Measurements from ENCODE around the gene SCNN1G.

Gene SCNN1G

DNA sequence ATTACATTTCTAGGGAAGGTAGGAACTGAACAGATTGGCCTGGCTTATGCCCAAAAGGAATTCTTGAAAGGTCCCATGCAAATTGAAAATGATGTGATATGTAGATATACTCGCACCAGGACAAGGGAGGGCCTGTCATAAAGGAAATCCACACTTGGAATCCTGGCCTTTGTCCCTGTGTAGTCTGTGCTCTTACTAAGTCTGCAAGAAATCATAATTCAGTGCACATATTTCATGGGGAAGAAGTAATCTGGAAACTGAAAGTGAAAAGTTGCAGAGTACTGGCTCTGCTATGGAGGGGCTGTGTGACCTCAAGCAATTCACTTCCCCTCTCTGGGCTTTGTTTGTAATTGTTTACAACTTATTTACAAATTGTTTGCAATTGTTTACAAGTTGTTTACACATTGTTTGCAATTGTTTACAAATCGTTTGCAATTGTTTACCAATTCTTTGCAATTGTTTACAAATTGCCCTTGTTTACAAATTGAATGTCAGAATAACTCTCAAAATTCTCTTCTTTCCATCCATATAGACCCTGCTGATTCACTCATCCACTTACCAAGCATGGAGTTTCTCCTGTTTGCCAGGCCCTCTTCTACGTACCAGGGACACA, 12.9 kb downstream of the SCNN1G start:
- no peak for DNase-seq (ENCODE audit: low read depth in 2 of 3, low spot score in 1 of 3)

DNA sequence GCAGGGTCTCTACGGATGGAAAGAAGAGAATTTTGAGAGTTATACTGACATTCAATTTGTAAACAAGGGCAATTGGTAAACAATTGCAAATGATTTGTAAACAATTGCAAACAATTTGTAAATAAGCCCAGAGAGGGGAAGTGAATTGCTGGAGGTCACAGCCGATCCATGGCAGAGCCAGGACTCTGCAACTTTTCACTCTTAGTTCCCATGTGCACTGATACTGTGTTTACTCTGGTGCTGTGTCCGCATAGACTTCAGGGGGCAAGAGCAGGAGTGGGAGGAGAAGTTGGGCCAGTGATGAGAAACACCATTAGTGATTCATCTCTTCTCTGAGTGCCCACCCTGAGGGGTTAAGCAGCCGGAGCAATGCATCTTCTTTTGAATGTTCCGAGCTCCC, 14.0 kb downstream of the SCNN1G start:
- no peak for DNase-seq (ENCODE audit: low read depth in 2 of 3, low spot score in 1 of 3)

DNA sequence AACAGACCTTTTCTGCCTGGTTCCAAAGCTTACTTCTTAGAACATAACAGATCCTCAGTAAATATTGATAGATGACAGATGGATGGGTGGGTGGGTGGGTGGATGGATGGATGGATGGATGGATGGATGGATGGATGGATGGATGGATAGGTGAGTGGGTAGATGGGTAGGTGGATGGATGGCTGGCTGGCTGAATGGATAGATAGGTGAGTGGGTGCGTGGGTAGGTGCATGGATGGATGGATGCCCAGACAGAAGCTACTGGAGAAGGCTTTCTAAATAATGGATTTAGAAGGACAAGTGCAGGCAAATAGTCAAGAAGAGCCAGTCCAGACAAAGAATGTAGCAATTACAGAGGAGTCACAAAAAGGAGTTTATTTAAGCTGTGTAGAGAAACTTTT, 19.6 kb downstream of the SCNN1G start:
- no peak for DNase-seq (ENCODE audit: low read depth in 2 of 3, low spot score in 1 of 3)

DNA sequence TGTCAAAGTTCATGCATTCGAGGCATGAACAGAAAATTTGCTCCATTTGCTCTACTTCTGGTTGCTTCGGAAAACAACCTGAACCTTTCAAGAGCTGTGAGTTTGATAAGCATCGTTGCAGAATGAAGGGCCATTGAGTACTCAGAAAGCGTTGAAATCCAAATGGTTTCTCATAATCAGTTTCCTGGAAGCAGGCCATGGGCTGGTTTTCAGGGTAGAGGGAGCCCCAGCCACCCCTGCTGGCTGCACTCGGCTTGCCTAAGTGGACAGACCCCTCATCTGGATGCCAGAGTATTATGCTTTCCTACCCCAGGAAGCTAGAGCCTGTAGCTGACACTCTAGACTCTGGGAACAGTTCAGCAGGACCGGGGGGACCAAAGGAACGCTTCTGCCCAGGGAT, 24.4 kb downstream of the SCNN1G start:
- DNase-seq (ENCODE audit: low read depth in 2 of 3, low spot score in 1 of 3), result no peak

DNA sequence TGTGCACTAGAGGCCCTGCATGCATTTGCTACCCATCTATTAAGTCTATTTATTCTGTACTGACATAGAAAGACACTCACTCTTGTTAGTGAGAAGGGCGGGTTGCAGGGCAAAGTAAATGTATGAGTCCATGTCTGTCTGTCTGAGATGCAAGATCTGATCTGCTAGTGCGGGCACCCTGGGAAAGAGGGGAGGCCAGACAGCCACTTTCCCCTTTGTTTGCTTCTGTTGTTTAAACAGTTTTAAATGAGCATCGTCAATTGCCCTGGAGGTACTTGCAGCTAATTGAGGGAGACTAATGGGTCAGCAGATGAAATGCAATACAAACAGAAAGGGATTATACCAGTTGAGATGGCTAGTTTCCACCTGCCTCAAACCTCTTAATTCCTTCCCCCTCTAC, 24.9 kb downstream of the SCNN1G start:
- no peak for DNase-seq (ENCODE audit: low read depth in 2 of 3, low spot score in 1 of 3)

DNA sequence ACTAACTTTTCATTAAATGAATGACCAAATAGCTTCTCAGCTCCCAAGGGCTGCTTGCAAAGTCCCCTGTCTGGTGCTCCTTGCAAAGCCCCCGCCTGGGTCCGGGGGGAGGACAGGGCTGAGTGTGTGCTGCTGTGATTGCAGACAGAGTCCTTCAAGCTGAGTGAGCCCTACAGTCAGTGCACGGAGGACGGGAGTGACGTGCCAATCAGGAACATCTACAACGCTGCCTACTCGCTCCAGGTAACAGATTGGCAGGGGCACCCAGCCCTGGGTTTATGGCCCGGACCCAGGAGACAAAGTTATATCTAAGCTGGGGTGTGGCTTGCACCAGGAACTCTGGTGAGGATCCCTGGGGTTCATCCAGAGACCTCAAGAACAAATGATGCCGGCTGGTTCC, 27.1 kb downstream of the SCNN1G start:
- no peak for DNase-seq (ENCODE audit: low read depth in 2 of 3, low spot score in 1 of 3)

DNA sequence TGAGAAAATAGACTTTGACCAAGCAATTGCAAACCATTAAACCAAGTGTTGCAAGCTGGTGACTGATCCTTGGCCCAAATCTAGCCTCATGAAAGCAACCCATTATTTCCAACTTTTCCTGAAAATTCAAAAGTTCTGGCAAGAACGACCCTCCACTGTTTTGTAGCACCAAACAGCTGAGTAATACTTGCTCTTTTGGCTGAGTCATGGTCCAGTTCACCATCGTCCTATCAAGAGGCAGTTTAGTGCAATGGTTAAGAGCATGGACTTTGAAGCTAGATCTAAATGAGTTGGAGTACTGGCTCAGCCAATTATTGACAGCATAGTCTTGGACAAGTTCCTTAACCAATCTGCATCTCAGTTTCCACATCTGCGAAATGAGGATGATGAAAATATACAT, 31.3 kb downstream of the SCNN1G start:
- no peak for DNase-seq (ENCODE audit: low read depth in 2 of 3, low spot score in 1 of 3)

DNA sequence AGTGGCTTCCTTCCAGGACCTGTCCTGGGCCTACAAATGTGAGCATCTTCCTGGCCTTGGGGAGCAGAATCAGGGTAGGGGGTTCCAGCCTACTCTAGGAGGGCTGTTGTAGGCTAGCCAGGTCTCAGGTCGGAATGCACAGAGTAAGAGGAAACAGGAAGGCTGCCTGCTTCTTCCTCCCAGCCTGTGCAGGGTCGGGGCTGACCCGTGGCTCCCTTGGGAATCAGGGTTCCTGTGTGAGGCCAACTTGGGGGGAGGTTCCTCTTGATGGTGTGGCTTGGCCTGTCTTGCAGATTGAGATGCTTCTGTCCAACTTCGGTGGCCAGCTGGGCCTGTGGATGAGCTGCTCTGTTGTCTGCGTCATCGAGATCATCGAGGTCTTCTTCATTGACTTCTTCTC, 32.3 kb downstream of the SCNN1G start:
- DNase-seq (ENCODE audit: low read depth in 2 of 3, low spot score in 1 of 3), result no peak

DNA sequence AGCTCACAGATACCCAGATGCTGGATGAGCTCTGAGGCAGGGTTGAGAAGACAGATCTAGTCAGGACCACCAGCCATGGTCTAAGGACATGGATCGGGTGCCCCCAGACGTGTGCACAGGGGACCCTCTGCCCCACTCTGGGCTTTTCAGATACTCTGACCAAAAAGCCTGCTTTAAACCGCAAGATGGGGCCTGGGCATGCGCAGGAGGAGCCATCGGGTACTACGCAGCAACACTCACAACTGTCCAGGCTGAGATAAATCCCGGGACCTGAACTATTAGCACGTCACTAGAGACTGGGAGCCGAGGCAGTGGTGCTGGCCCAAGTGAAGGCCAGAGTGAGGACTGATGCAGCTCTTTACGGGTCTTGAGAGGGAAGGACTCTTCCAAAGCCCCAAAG, 32.9 kb downstream of the SCNN1G start:
- DNase-seq (ENCODE audit: low read depth in 2 of 3, low spot score in 1 of 3), result no peak

DNA sequence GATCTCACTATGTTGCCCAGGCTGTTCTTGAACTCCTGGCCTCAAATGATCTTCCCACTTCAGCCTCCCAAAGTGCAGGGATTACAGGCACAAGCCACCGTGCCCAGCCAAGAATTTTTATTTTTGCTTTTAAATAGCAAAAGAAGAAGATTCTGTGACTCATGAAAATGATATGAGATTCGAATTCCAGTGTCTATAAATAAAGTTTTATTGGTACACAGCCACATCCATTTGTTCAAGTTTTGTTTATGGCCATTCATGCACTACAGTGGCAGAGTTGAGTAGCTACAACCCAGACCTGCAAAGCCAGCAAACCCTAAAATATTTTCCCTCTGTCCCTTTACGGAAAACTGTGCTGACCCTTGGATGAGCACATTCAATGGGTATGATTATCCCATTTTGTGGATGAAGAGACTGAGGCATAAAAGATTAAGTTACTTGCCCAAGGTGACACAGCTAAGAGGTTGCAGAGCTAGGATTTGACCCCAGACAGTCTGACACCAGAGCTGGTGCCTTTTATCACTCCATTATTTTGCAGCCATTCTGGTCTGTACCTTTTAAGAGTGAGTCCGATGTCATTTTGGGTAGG, 34.2 kb downstream of the SCNN1G start:
- DNase-seq (ENCODE audit: low read depth in 2 of 3, low spot score in 1 of 3), result no peak

DNA sequence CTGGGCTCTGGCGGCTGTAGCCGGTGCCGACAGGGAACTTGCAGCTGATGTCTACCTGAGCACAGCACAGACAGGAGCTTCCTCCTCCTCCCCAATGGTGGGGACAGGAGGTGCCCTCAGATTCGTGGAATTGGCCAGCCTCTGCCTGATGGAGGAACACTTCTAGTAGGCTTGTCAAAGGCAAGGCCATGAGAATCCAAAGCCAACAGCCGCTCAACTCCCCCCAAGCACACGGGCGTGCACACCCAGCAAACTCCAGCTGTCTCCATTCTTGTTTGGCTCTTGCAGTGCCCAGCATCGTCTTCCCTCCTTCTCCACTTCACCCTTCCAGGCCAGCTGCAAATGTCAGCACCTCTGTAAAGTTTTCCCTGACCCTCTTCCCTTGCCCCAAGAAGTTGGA, 35.1 kb downstream of the SCNN1G start:
- no peak for DNase-seq (ENCODE audit: low read depth in 2 of 3, low spot score in 1 of 3)

DNA sequence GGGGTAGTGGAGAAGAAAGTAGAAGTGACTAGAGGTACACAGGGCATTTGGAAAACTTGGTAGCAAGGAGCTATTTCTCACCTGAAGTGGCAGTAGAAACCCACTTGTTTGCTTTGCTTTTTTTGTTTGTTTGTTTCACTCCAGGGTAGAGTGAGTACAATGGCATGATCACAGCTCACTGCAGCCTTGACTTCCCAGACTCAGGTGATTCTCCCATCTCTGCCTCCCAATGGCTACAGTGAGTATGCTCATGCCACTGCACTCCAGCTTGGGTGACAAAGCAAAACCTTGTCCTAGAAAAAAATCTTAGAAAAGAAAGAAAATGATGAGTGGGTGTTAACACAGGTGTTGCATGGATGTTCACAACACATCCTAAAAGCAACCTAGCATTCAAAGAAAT, 40.4 kb downstream of the SCNN1G start:
- no peak for DNase-seq (ENCODE audit: low read depth in 2 of 3, low spot score in 1 of 3)

DNA sequence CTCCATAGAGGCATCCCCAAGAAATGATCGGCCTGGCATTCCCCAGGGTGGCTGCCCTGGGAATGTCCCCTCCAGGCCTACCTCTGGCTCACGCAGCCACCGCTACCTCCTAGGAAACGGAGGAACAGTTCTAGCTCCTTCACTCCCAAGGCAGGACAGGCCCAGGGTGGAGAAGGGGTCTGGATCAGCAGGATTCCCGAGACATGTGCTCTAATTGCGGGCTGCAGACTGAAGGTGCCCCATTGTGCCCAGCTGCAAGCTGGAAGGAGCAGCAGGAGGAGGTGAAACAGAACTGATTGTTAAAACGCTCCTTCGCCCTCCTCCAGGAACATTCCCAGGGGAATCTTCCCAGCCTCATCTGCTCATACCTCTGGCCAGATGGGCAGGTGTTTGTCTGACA, 40.8 kb downstream of the SCNN1G start:
- no peak for DNase-seq (ENCODE audit: low read depth in 2 of 3, low spot score in 1 of 3)

DNA sequence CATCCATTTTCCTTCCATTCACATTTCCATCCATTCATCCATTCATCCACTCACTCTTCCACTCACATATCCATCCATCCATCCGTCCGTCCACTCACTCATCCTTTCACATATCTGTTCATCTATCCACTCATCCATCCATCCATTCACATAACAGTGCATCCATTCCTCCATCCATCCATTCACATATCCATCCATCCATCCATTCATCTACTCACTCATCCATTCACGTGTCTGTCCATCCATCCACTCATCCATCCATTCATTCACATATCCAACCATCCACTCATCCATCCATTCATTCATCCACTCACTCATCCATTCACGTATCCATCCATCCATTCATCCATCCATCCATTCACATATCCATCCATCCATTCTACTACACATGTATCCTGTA, 42.6 kb downstream of the SCNN1G start:
- DNase-seq (ENCODE audit: low read depth in 2 of 3, low spot score in 1 of 3), result no peak

DNA sequence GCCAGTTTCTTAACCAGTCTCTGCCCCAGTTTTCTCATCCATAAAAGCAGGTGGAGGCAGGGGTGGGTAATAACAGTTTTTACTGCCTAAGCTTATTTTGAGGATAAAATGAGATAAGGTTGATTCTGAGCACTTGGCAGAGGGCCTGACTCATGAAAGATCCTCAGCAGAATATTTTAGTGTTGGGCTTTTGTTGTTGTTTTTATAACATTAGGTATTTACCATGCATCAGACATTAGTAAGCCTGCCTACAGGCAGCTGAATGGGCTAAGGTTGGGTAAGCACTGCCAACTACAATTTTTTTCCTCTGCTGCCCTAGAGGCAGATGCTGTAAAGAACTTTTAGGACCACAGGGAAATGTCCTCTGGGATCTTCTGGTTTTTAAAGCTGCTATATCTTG, 43.1 kb downstream of the SCNN1G start:
- DNase-seq (ENCODE audit: low read depth in 2 of 3, low spot score in 1 of 3), result no peak

DNA sequence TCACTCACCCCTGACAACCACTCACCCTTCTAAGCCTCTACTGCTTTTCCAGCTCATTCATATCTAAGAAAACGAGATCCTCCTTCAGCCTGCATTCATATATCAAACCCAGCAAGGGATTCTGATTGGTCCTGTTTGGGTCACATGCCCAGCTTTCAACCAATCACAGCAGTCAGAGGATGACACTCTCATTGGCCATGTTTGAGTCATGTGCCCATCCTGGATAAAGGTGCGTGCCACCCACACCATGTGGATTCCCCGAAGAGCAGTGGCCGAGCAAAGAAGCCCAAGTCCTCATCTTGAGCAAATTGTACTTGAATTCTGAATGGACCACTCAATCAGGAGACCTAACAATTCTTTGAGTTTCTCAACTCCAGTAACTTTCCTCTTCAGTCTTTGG, 45.0 kb downstream of the SCNN1G start:
- DNase-seq (ENCODE audit: low read depth in 2 of 3, low spot score in 1 of 3), result no peak

DNA sequence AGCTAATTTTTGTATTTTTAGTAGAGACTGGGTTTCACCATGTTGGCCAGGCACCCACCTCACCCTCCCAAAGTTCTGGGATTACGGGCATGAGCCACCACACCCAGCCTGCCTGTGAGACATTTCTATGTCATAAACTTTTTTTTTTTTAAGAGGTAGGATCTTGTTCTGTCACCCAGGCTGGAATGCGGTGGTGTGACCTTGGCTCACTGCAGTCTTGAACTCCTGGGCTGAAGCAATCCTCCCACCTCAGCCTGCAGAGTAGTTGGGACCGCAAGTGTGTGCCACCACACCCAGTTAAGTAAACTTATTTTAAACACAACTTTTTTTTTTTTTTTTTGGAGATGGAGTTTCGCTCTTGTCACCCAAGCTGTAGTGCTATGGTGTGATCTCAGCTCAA, 47.2 kb downstream of the SCNN1G start:
- no peak for DNase-seq (ENCODE audit: low read depth in 2 of 3, low spot score in 1 of 3)

DNA sequence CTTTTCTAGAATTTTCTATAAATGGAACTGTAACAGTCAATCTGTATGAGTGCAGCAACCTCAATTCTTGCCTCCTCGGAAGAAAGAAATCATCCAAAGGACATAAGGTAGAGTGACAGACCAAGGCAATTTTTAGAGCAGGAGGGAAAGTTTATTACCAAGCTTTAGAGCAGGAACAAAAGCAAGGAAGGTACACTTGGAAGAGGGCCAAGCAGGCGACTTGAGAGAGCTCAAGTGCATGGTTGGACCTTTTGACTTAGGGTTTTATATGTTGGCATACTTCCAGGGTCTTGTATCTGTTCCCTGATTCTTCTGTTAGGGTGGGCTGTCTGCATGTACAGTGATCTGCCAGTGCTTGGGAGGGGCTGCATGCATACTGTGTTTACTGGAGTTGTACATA, 50.3 kb downstream of the SCNN1G start:
- DNase-seq (ENCODE audit: low read depth in 2 of 3, low spot score in 1 of 3), result no peak

DNA sequence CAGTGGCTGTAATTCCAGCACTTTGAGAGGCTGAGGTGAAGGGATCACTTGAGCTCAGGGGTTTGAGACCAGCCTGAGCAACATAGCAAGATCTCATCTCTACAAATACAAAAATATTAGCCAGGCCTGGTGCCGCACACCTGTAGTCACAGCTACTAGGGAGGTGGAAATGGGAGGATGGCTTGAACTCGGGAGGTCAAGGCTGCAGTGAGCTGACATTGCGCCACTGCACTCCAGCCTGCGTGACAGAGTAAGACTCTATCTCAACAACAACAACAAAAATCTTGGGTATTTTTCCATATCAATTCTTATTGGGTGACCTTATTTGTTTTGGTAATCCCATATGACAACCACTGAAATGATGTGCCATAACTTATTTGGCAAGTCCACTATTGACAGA, 52.6 kb downstream of the SCNN1G start:
- no peak for DNase-seq (ENCODE audit: low read depth in 2 of 3, low spot score in 1 of 3)

DNA sequence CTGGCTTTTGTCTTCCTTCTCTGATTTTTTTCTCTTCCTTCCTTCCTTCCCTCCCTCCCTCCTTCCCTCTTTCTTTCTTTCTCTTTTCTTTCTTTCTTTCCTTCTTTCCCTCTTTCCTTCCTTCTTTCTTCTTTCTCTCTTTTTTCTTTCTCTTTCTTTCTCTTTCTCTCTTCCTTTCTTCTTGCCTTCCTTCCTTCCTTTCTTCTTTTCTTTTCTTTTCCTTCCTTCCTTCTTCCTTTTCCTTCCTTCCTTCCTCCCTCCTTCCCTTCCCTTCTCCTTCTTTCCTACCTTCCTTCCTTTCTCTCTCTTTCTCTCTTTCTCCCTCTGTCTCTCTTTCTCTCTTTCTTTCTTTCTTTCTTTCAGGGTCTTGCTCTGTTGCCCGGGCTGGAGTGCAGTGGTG, 54.4 kb downstream of the SCNN1G start:
- DNase-seq (ENCODE audit: low read depth in 2 of 3, low spot score in 1 of 3), result no peak

DNA sequence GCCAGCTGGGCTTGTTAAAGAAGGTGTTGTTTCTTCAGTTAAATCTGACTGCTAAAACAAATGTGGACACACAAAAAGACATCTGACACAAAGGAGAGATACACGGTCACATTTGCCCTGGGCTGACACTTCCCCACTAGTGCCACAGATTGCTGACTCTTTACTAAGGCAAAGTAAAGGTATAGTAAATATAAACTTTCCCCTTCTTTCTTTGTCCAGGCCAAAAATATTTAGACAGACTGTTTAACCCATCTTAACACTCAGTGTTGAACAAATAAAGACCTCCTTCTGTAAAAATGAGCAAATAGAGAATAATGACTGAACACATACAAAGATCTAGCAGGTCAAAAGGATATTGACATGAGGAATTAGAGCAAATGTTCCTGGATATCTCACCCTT, 58.4 kb downstream of the SCNN1G start:
- no peak for DNase-seq (ENCODE audit: low read depth in 2 of 3, low spot score in 1 of 3)

DNA sequence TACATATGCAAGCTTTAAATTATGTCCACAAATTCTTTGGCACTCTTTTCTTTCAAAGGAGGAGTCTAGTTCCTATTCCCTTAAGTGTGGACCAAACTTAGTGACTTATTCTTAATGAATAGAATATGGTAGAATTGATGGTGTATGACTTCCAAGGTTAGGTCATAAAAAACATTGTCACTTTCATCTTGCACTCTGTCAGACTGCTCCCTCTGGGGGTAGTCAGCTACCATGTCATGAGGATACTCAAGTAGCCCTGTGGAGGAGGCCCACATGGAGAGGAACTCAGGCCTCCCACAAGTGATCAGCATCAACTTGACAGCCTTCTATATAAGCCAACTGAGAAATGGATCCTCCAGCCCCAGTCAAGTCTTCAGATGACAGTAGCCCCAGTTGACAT, 61.6 kb downstream of the SCNN1G start:
- DNase-seq (ENCODE audit: low read depth in 2 of 3, low spot score in 1 of 3), result no peak

DNA sequence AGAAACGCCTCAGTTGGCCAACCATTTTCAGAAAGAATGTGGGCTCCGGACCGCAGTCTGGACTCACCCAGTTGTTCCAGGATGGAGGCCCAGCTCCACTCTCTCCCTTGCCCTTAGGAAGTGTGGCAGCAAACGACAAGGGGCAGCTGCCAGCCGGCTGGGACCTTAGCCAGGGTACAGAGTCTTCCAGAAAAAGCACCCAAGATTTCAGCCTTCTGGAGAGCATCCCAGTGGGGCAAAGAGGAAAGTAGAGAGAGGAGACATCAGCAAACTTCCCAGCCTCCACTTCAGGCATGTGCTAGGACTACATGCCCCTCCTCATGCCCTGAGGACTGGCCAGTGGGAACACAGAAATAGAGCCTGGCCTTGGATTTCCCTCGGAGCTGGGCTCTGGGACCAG, 62.7 kb downstream of the SCNN1G start:
- no peak for DNase-seq (ENCODE audit: low read depth in 2 of 3, low spot score in 1 of 3)
